AG20443 (cell line): ENCODE results near the gene ABHD1.

Experiments
- DNase-seq: peaks from one replicate; pipeline ENCODE4 v3.0.0; 2012; ENCODE audit warnings: low spot score, mixed read lengths

ABHD1 gene

DNA sequence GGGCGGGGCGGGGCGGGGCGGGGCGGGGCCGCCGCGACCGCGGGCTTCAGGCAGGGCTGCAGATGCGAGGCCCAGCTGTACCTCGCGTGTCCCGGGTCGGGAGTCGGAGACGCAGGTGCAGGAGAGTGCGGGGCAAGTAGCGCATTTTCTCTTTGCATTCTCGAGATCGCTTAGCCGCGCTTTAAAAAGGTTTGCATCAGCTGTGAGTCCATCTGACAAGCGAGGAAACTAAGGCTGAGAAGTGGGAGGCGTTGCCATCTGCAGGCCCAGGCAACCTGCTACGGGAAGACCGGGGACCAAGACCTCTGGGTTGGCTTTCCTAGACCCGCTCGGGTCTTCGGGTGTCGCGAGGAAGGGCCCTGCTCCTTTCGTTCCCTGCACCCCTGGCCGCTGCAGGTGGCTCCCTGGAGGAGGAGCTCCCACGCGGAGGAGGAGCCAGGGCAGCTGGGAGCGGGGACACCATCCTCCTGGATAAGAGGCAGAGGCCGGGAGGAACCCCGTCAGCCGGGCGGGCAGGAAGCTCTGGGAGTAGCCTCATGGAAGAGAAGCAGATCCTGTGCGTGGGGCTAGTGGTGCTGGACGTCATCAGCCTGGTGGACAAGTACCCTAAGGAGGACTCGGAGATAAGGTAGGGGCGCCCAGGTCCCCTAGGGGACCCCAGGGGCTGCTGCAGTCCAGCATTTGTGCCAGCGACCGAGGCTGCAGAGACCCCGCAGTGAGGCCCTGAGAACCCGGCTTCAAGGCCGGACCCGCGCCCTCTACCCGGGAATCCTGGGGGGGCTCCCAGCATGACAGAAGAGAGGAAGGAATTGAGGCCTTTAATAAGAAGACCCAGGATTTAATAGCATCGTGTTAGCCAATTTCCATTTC is 36.7 kb upstream of the ABHD1 start, which contains the start of gene KHK:
TSS of gene KHK (plus strand) at position 49 of the 870 bp plus-strand sequence. CDS start at position 537, 488 bp downstream.
- DNase-seq = no peak

DNA sequence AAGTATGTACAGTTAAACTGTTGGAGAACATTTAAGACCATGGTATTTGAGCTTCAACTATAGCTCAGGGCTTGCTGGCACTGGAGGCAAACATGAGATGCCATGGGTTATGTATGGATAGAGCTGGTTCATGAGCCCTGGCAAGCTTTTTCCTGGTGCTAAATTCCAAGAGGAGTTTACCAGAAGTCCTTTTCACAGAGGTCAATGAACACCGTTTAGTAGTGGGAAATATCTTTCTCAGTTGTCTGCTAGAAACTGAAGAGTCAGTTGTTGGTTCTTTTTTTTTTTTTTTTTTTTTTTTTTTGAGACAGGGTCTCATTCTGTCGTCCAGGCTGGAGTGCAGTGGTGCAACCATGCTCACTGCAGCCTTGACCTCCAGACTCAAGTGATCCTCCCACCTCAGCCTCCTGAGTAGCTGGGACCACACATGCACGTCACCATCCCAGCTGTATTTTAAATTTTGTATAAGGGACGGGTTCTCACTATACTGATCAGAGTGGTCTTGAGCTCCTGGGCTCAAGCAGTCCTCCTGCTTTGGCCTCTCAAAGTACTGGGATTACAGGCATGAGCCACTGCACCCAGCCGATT is 35.7 kb upstream of the ABHD1 start:
- DNase-seq = no peak

DNA sequence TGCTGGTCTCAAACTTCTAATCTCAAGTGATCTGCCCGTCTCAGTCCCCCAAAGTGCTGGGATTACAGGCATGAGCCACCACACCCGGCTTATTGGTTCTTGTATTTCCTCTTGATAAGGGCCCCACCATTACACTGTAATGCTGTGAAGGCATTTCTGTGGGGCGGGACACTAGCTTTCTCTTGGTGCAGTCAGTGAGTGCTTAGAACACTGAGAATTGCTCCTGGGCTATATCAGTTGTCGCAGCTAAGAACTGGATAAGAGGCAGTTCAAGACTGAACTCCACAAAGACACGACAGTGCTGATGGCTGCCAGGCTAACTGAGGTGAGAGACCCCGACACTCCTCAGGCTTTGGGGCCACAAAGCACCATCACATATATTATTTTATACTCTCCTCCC is 35.0 kb upstream of the ABHD1 start:
- no peak for DNase-seq

DNA sequence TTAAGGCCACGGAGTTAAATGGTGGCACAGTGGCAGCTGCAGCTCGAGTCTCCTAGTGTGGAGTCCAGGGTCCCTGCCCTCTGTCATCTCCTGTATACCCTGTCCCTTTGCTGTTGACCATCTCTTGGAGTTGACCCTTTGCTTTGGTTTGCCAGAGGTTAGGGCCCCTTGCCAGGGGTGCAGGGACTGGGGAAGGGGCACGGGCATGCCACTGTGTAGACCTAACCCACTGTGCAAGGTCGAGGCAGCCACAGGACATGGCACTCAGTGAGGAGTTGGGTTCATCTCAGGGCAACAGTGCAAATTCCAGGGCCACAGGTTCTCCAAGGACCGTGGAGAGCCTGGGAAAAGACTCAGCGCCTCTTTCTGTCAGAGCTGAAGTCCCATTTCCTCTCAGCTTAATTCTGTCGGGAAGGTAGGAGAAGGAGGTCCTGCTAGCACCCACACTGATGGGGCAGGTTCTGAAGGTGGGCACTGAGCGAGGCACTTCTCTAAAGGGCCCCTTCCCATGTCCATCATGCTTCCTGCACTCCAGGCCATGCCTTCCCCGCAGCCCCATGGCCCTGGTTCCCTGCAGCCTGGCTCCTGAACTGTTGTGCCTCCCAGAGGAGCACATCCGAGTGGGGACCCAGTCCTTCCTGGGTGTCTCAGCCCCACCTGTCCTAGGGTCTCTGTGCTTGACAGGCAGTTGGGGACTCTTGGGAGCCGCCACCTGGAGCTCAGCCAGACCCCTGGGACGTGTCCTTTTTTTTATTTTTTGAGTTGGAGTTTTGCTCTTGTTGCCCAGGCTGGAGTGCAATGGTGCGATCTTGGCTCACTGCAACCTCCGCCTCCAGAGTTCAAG is 34.3 kb upstream of the ABHD1 start:
- no peak for DNase-seq

DNA sequence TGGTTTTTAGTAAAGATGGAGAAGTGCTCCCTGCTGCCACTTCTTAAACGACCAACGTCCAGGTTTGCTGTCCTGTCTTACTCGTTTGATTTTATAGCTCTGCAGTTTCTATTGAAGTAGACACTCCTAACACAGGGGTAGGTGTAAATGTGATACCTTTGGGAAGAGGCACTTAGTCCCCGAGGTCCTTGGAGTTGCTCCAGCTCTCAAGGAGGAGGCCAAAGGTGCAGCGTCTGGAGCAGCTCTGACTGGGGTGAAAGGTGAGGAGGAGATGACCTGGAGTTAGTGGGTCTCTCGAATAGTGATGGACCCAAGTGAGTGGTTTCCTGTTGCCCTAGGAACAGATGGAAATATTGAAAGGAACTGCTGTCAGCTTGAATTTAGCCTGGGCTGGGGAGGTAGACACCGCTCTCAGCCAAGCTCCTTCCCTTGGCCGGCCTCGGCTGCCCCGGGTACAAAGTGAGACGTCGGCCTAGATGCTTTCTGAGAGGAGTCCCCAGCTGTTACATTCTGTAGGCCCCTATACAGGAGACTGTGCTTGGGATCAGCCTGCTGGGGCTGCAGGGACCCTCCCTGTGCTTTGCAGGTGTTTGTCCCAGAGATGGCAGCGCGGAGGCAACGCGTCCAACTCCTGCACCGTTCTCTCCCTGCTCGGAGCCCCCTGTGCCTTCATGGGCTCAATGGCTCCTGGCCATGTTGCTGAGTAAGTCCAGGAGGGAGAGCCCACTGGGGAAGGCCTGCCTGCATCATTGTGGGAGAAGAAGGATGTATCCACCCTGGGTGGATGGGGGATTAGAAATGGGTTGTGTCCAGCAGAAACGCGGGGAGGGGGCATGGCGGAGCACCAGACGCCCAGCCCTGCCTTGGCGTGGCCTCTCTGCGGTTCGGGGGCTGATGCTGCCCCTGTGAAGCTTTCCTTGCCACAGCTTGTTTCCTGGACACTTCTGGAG is 31.6 kb upstream of the ABHD1 start:
- no peak for DNase-seq

DNA sequence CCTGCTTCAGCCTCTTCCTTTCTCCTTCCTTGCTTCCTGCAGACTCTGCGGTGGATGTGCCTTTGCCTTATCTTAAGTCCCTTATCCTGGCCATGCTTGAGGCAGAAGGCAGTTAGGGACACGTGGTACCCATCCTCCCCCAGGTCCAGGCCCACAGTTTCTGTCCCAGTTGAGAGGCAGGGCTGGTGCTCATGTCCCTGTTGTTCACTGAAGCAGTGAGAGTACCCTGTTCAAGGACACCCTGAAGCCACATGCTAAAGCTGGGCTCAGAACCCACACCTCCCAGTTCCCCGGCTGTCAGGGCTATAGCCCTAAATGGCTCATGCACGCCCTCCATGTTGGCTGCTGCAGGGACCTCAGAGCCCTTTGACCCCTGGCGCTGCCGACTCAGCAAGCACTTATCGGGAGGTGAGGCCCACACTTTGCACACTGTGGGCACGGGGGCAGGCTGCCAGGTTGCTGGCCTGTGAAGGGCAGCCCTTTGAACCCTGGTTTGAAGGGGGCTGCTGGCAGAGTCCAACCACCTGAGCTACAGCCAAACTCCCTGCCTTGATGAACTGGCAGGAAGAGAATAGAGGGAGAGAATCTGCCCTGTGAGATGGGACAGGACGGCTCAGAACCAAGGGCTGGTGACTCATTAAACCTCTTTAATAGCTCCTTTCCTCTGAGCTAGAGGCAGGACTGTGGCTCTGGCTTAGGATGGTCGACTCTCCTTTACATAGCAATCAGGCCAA is 30.8 kb upstream of the ABHD1 start:
- no peak for DNase-seq

DNA sequence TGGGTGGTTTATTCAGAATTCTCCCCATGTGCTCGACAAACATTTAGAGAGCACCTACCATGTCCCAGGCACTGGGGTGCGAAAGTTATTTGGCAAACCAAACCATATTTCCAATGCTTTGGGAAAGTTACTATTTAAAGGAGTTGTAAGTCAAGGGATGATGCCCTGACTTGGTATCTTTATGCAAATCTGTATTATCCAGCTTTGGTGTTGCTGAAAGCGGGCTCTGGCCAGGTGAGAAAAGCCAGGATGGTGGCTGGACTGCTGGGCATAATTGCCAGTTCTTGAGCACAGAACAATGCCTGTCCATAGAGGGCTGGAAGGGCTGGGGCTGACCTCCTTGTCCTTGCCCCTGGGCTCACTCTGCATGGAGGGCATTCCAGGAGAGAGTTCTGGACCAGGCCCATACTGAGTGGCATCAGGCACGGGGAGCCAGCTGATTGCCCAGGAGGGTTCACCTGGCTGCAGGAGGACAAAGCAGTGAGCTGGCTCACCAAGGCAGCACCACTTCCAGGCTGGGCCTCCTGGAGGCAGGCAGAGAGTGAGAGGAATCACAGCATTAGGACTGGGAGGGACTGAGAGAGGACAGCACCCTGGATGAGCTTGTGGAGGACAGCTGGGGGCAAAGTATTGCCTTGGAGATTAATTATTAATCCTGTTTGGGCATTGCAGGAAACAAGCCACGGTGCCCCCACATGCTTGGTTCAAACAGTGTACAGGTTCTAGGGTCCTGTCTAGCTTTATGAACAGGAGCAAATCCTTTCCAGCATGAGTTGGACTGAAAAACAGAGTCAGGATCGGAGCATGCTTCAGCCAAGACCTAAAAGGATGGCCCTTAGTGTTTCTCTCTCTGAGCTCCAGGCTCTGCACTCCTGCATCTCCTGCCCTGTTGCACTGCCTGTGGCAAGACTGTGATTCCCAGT is 29.9 kb upstream of the ABHD1 start:
- no peak for DNase-seq

DNA sequence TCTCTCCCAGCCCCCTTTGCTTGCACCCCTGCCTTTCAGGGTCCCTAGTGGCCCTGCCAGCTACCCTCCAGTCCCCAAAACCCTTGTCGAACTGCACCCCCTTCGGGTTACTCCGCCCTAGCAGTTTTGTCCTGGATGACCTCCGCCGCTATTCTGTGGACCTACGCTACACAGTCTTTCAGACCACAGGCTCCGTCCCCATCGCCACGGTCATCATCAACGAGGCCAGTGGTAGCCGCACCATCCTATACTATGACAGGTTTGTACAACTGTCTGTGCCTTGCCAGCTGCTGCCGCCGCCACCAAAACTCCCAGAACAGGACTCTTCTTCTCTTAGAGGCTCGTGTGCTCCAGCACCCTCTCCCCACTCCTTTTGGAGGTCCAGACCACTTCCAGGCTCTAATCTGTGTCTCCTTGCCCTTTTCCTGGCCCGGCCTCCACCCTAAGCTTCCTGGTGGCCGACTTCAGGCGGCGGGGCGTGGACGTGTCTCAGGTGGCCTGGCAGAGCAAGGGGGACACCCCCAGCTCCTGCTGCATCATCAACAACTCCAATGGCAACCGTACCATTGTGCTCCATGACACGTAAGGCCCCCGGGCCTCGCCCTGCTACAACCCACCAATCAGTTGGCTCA is 29.1 kb upstream of the ABHD1 start:
- no peak for DNase-seq

DNA sequence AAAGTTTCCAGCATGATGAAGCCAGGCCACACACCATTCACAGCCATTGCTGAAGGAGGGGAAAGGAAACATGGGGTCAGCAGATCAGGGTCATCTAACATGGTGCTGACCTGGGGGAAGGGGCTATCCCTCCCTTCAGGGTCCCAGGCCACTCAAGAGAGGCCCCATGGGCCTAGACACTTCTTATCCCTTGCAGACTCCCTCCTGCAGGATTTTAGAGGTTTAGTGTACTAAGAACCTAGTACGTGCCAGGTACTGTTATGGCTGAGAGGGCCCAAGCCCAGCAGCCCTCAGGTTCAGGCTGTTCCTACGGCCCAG is 28.2 kb upstream of the ABHD1 start:
- DNase-seq = no peak

DNA sequence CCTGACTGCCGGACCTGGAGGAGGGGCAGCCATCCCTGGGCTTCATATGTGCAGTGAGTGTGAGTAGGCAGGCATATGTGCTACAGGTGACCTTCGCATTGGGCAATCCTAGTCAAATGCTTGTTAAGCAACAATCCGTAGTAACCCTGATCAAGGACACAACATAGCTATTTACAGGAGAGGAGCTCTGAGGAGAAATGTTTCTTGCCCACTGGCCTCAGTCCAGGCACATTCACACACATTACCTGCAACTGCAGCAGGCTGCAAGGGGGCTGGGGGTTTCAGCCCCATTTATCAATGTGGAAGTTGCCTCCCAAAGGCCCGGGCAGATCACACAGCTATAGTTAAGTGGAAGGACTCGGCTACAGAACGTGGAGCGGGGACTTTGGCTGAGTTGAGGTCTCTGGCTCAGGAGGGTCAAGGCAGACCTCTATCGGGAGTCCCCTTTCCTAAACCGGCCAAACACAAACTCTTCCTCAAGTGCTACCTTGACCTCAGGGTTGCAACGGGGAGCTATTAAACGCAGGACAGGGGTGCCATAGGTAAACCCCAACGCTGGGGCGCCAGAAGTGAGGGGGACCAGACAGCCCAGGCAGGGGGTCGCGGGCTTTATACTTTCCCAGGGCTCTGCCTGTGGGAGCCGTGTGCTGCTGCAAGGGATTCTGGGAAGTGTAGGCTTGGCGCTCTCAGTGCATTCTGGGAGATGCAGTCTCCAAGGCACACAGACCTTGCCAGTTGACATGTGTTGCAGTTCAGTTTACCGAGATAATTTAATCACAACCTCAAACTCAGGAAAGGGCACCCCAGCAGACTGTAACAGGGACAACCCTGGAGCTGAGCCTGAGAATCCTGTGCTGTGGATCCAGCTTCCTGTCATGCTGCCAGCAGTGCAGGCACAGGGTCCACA is 27.6 kb upstream of the ABHD1 start:
- DNase-seq = peak; percentile 85

DNA sequence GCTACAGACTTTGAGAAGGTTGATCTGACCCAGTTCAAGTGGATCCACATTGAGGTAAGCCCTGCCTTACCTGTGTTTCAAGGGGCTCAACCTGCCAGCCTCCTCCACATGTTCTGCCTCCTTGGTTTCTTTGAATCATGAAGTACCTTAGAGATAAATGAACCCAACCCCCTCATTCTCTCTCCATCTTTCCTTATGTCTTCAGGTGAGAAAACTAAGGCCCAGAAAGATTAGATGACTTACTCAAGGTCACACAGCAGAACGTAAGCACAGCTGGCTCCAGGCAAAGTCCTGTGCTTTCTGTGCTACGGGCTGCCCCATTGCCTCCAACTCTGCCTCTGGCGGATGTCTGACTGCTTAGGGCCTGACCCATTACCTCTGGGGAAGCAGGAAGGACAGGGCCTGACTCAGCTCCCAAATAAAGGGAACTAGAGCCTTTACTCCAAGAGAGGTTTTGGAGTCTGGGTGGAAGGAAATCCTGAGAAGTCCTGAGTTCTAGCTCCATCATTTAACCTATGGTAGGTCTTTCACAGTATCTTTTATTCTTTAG is 26.8 kb upstream of the ABHD1 start:
- DNase-seq = no peak

DNA sequence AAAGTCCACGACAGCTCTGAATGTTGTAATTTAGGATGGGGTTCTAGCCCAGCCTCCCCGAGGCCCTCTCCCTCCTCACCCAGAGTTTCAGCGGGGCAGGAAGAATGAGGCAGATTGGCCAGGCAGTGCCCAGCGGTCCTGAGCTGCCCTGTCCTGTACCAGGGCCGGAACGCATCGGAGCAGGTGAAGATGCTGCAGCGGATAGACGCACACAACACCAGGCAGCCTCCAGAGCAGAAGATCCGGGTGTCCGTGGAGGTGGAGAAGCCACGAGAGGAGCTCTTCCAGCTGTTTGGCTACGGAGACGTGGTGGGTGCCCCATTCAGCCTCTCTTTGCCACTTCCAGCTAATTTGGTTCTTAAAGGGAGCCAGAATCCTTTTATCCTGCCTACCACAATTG is 26.3 kb upstream of the ABHD1 start:
- no peak for DNase-seq

DNA sequence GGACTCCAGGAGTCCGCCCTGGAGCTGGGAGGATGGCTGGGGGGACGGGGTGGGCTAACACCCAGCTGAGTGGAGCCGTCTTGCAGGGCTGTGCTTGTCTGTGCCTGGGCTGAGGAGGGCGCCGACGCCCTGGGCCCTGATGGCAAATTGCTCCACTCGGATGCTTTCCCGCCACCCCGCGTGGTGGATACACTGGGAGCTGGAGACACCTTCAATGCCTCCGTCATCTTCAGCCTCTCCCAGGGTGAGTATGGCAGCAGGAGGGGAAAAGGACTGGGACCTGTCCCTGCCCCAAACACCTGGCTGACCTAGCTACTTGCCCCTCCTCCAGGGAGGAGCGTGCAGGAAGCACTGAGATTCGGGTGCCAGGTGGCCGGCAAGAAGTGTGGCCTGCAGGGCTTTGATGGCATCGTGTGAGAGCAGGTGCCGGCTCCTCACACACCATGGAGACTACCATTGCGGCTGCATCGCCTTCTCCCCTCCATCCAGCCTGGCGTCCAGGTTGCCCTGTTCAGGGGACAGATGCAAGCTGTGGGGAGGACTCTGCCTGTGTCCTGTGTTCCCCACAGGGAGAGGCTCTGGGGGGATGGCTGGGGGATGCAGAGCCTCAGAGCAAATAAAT is 24.2 kb upstream of the ABHD1 start:
- DNase-seq = no peak

DNA sequence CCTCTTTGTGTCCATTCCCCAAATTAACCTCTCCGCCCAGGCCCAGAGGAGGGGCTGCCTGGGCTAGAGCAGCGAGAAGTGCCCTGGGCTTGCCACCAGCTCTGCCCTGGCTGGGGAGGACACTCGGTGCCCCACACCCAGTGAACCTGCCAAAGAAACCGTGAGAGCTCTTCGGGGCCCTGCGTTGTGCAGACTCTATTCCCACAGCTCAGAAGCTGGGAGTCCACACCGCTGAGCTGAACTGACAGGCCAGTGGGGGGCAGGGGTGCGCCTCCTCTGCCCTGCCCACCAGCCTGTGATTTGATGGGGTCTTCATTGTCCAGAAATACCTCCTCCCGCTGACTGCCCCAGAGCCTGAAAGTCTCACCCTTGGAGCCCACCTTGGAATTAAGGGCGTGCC is 23.6 kb upstream of the ABHD1 start:
- no peak for DNase-seq

DNA sequence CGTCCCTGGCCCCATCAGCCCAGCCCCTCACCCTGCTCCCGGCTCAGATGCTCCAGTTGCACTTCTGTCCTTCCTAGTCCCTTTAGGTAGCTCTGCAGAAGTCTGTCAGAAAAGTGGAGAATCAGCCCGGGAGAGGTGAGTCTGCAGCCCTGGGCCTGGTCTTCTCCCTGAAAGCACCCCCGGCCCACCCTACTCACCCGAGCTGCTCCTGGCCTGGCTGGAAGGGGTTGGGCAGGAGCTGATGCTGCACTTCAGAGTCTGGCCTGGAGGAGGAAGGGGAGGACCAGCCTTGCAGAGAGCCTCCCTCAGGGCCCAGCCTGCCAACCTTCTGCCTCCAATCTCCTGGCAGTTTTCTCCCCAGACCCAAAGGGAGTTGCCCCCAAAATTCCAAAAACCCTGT is 21.3 kb upstream of the ABHD1 start:
- no peak for DNase-seq

DNA sequence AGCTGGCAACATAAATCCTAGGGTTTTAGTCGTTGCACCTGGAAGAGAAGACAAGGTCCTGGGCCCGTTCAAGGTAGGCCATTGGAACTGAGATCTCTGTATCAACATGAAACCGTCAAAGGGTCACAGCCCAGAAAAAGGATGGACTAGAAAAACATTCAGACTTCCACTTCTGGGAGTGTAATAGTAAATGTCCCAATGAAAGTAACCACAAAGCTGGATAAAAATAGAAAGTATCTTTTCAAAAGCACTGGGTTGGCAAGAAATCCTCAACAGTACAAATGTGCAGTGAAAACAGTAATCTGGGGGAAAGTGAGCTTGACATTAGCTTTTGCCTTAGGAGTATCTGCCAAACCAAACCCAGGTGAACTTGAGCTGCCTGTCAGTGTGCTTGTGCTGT is 17.6 kb upstream of the ABHD1 start:
- DNase-seq = no peak

DNA sequence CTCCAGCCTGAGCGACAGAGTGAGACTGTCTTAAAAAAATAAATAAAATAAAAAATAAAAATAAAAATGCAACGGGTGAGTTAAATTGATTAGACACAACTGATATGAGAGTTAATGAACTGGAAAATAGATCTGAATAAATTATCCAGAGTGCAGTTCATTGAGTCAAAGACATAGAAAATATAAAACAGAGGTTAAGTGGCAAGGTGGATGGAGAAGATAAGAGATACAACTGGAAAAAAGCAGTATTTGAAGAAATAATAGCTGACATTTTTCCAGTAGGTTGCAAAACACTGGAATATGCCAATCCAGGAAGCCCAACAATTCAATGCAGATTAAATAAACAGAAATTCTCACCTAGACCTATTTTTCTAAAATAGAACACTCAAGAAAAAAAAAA is 15.4 kb upstream of the ABHD1 start:
- DNase-seq = no peak

DNA sequence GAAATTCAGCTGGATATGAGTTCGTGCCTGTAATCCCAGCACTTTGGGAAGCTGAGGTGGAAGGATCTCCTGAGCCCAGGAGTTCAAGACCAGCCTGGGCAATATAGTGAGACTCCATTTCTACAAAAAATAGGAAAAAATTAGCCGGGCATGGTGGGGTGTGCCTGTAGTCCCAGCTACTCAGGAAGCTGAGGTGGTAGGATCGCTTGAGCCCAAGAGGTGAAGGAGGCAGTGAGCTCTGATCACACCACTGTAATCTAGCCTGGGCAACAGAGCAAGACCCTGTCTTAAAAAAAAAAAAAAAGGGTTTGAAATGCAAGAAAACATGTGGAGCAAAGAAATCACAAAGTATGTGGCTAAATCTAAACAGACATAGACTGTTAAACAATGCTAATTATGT is 14.5 kb upstream of the ABHD1 start:
- no peak for DNase-seq
